Fibroblast of pulmonary artery (primary cell): ENCODE results near the gene GLCE.

Experiments
- DNase-seq: peaks from one replicate; pipeline ENCODE4 v3.0.0-alpha.2; 2010; ENCODE audit warnings: low read depth
- H3K4me3 ChIP-seq: replicated peaks from 2 replicates; pipeline ENCODE4 v1.5.1; 2011; ENCODE audit warnings: low read depth, mild to moderate bottlenecking, control low read depth, low read length, moderate library complexity
- CTCF ChIP-seq: IDR thresholded peaks from 2 replicates; pipeline ENCODE4 v1.5.1; 2011; ENCODE audit warnings: mild to moderate bottlenecking, control low read depth, low read length, inconsistent platforms; ENCODE audit errors: missing control alignments

Gene GLCE

GRCh38 chr15:69172847-69173246 lies 12.4 kb downstream of the GLCE start:
- H3K4me3 ChIP-seq = no peak overlapping the region
- no peak for TF ChIP-seq CTCF
- DNase-seq = no peak

DNA sequence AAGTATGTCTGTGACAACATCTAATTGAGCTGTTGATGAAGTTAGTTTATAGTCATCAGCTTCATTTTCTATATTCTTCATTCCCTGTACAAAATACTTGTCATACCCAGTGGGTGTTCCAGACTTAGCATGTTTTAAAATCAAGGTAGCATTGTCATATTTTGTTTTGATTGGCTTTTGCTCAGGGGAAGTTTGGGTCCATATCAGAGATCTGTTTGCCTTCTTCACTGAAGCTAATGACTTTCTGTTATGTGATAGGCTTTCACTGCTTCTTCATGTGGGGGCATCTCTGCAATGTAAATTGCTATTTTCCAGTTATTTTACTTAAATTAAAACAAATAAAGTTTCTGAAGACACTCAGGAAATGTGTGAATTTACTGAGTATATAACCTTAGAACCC lies 15.1 kb downstream of the GLCE start:
- TF ChIP-seq CTCF = no peak
- DNase-seq = no peak
- no peak overlapping the region for H3K4me3 ChIP-seq

- H3K4me3 ChIP-seq = no peak overlapping the region
- no peak for TF ChIP-seq CTCF
- no peak for DNase-seq
Measured at GRCh38 chr15:69181424-69181823, 21.0 kb downstream of the GLCE start.

DNA sequence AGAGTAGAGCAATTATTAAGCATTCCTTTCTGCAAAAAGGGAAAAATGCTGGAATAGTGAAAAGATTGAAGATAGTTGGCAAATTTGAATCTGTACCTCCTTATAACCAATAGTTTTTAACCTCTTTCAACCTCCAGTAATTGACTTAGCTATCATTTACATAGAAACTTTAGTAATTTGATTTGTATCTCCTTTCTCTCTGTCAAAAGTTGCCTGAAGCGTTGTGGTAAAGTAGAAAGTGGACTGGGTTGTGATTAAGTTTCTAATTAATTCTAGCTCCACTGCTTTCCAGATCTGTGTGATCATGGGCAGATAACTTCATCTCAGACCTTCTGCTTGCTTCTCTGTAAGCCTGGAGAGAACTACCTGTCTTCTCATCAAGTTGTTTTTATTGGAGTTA lies 24.8 kb downstream of the GLCE start:
- H3K4me3 ChIP-seq = no peak overlapping the region
- no peak for TF ChIP-seq CTCF
- no peak for DNase-seq

GRCh38 chr15:69185706-69186105 lies 25.3 kb downstream of the GLCE start:
- TF ChIP-seq CTCF = no peak
- H3K4me3 ChIP-seq = no peak overlapping the region
- DNase-seq = no peak

DNA sequence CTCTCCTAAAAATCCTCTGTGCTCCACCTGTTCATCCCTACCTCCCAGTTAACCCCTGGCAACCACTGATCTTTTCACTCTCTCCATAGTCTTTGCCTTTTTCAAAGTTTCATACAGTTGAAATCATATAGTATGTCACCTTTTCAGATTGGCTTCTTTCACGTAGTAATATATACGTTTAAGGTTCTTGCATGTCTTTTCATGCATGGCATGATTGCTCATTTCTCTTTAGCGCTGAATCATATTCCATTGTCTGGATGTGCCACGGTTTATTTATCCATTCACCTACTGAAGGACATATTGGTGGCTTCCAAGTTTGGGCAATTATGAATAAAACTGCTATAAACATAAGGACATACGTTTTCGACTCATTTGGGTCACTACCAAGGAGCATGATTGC lies 28.7 kb downstream of the GLCE start:
- TF ChIP-seq CTCF = no peak
- H3K4me3 ChIP-seq = no peak overlapping the region
- no peak for DNase-seq

DNA sequence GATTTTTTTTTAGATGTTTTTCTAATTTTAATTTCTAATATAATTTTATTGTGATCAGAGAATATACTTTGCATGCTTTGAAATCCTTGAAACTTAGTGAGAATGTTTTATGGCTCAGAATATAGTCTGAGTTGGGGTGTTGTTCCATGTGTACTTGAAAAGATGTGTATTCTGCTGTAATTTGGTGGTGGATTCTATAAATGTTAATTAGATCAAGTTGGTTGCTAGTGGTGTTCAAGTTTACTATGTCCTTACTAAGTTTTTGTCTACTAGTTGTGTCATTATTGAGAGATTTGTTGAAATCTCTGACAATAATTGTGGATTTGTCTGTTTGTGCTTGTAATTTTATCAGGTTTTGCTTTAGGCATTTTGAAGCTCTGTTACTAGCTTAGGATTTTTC lies 29.7 kb downstream of the GLCE start:
- no peak for TF ChIP-seq CTCF
- no peak for DNase-seq
- H3K4me3 ChIP-seq = no peak overlapping the region
